Central memory CD8-positive, alpha-beta T cell (primary cell): ENCODE results near the gene A2M.

Source experiments
- ATAC-seq: fragments of 150-1000 bp; cut with Tn5 transposase; replicated peaks from 2 replicates; pipeline ENCODE4 v1.10.0; 2022; ENCODE audit warnings: mild to moderate bottlenecking, moderate FRiP score, moderate number of reproducible peaks; ENCODE audit not compliant: poor library complexity, severe bottlenecking; ENCODE audit errors: extremely low read depth
- DNase-seq, 2 donors: peaks; one replicate each; pipeline ENCODE4 v3.0.0; 2021; ENCODE audit warnings: low spot score in 2 of 2
- H3K27ac Mint-ChIP-seq: one replicate; pipeline ENCODE4 v1.8.0; 2022; ENCODE audit warnings: low read depth, mild to moderate bottlenecking, moderate library complexity, mixed read lengths
- H3K27me3 Mint-ChIP-seq: one replicate; pipeline ENCODE4 v1.8.0; 2022; ENCODE audit warnings: mixed read lengths
- H3K36me3 Mint-ChIP-seq: one replicate; pipeline ENCODE4 v1.8.0; 2022; ENCODE audit warnings: mild to moderate bottlenecking, moderate library complexity, mixed read lengths; ENCODE audit not compliant: insufficient read depth
- H3K4me1 Mint-ChIP-seq: one replicate; pipeline ENCODE4 v1.8.0; 2022; ENCODE audit warnings: mixed read lengths
- H3K4me3 Mint-ChIP-seq: one replicate; pipeline ENCODE4 v1.8.0; 2022; ENCODE audit warnings: mild to moderate bottlenecking, moderate library complexity, mixed read lengths
- H3K9me3 Mint-ChIP-seq: one replicate; pipeline ENCODE4 v1.8.0; 2022; ENCODE audit warnings: mixed read lengths

The A2M gene

GRCh38 chr12:9032202-9032964 lies 83.3 kb downstream of the A2M start:
- peaks cover 51% of the 10 kb centered on the region for H3K4me1 Mint-ChIP-seq
- H3K4me3 Mint-ChIP-seq = no peak overlapping the region
- ATAC-seq (no peak), DNase-seq (no peak)
- H3K36me3 Mint-ChIP-seq = peaks cover 35% of the 10 kb centered on the region
- no peaks in the 10 kb centered on the region for H3K27me3 Mint-ChIP-seq
- H3K9me3 Mint-ChIP-seq = no peaks in the 10 kb centered on the region
- peak overlapping the region; percentile 26 for H3K27ac Mint-ChIP-seq

- Mint-ChIP-seq H3K27me3 (no peaks in the 10 kb centered on the region), H3K9me3 (no peaks in the 10 kb centered on the region), H3K27ac (peak overlapping the region; percentile 69), H3K4me3 (no peak overlapping the region), H3K36me3 (peaks cover 33% of the 10 kb centered on the region), H3K4me1 (peaks cover 43% of the 10 kb centered on the region)
- ATAC-seq = no peak
- DNase-seq = no peak
Measured at GRCh38 chr12:9030776-9031175, 84.9 kb downstream of the A2M start.

- peak overlapping the region; percentile 62 for H3K4me3 Mint-ChIP-seq
- DNase-seq (no peak), ATAC-seq (no peak)
- H3K9me3 Mint-ChIP-seq = no peaks in the 10 kb centered on the region
- H3K27me3 Mint-ChIP-seq = no peaks in the 10 kb centered on the region
- H3K4me1 Mint-ChIP-seq = peaks cover 24% of the 10 kb centered on the region
- H3K36me3 Mint-ChIP-seq = peaks cover 24% of the 10 kb centered on the region
- H3K27ac Mint-ChIP-seq = no peak overlapping the region
Measured at GRCh38 chr12:9027161-9028059, 88.3 kb downstream of the A2M start.

GRCh38 chr12:9024512-9024911 lies 91.2 kb downstream of the A2M start:
- Mint-ChIP-seq H3K27me3 (no peaks in the 10 kb centered on the region), H3K27ac (no peak overlapping the region), H3K36me3 (peaks cover 18% of the 10 kb centered on the region), H3K4me3 (no peak overlapping the region), H3K4me1 (peaks cover 10% of the 10 kb centered on the region), H3K9me3 (peaks cover 10% of the 10 kb centered on the region)
- ATAC-seq (no peak), DNase-seq (no peak)

- DNase-seq = no peak
- no peak for ATAC-seq
- Mint-ChIP-seq H3K9me3 (peaks cover 10% of the 10 kb centered on the region), H3K36me3 (peaks cover 3% of the 10 kb centered on the region), H3K27ac (no peak overlapping the region), H3K4me1 (peaks cover 5% of the 10 kb centered on the region), H3K4me3 (no peak overlapping the region), H3K27me3 (no peaks in the 10 kb centered on the region)
Measured at GRCh38 chr12:9022592-9022991, 93.1 kb downstream of the A2M start.
